Measurements from ENCODE around the gene LIMD2. TPM values are rescaled to one million over a fixed set of nuclear protein-coding genes. Genes with fewer than 3 reads are reported as not detected.

The LIMD2 gene
- total and polyA plus RNA-seq, 2 of the 4 experiments (the other 2 are of a cell fraction): 4.5 to 21.7 TPM

DNA sequence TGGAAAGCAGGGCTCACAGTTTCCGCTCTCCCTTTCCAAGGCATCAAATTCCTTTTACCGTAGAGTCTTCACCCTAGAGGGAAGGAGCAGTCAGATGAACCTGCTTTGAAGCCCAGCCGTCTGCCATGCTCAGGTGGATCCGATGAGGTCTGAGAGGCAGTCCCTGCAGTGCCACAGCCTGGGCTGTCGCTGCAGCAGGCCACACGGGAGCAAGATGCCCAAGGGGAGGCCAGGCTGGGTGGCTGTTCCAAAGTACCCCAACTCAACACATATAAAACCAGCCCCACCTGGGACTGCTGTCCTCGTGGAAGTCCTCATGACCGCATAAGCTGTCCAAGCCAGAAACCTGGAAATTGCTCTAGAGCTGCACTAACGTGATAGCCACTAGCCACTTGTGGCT, 4.9 kb upstream of the LIMD2 start:
- H3K4me3 ChIP-seq (ENCODE audit: insufficient read depth, low read depth, low read length): no peak overlapping the region
- no peak overlapping the region for H3K18ac ChIP-seq (ENCODE audit: low read depth, low read length)
- H2AFZ ChIP-seq (replicated peaks; ENCODE audit: low read length, poor library complexity): no peak overlapping the region
- intact Hi-C loops (cut with micrococcal nuclease) (no loop called here), in situ Hi-C loops (cut with MboI; ENCODE audit: low sequenced_read_pairs) (no loop called here), dilution Hi-C loops (cut with HindIII; ENCODE audit: low sequenced_read_pairs, unreplicated experiment) (no loop called here)
- no peak overlapping the region for H2BK15ac ChIP-seq (ENCODE audit: low read depth, low read length)
- WGBS, 2 experiments (ENCODE audit: extremely low coverage in 2 of 2, insufficient read length in 1 of 2): no CpG with 5 or more reads among the region's 9 CpGs
- no peak overlapping the region for H3K14ac ChIP-seq (replicated peaks; ENCODE audit: low read depth, low read length)
- H2BK5ac ChIP-seq (ENCODE audit: low read depth, low read length, poor library complexity, severe bottlenecking): no peak overlapping the region
- no peaks in the 10 kb centered on the region for H3K27me3 ChIP-seq (ENCODE audit: control insufficient read depth, insufficient read depth, low read length)
- no peak overlapping the region for H4K8ac ChIP-seq (ENCODE audit: low read depth in 2 of 2, low read length in 2 of 2)
- no peak overlapping the region for H3K4ac ChIP-seq (ENCODE audit: low read depth, low read length)
- no peak overlapping the region for H2BK20ac ChIP-seq (ENCODE audit: low read depth, low read length)
- no peak overlapping the region for H3K23ac ChIP-seq (ENCODE audit: low read depth, low read length)
- H4K91ac ChIP-seq (ENCODE audit: insufficient read depth, low read depth, low read length): no peak overlapping the region
- no peak overlapping the region for H4K5ac ChIP-seq (ENCODE audit: low read depth, low read length)
- H3K4me1 ChIP-seq (ENCODE audit: control insufficient read depth, insufficient read depth, low read length): no peaks in the 10 kb centered on the region
- no peak overlapping the region for H2AK5ac ChIP-seq (ENCODE audit: low read depth, low read length)
- BruUV-seq (replicated peaks): no TSS peak
- no peaks in the 10 kb centered on the region for H3K9me1 ChIP-seq (ENCODE audit: insufficient read depth, low read length)
- no peak overlapping the region for H3K4me2 ChIP-seq (ENCODE audit: low read depth, low read length)
- CTCF ChIA-PET: no interaction called here
- no peak for TF ChIP-seq SMC3 (IDR thresholded peaks at IDR 0.05; ENCODE audit: low read depth, low read length)
- TF ChIP-seq MAZ (IDR thresholded peaks at IDR 0.05; ENCODE audit: borderline replicate concordance, low read depth, low read length): no peak
- no peak for TF ChIP-seq CHD1 (IDR thresholded peaks at IDR 0.05; ENCODE audit: low read depth, low read length)
- no peak for TF ChIP-seq ELK1 (IDR thresholded peaks at IDR 0.05; ENCODE audit: borderline replicate concordance, low read depth, low read length)
- no peak for TF ChIP-seq NFE2L2 (IDR thresholded peaks at IDR 0.05; ENCODE audit: low read depth, low read length)
- TF ChIP-seq MXI1 (IDR thresholded peaks at IDR 0.05; ENCODE audit: borderline replicate concordance, low read depth, low read length): no peak
- no peak for TF ChIP-seq RAD21 (IDR thresholded peaks at IDR 0.05; ENCODE audit: low read length)
- TF ChIP-seq MAFK (IDR thresholded peaks at IDR 0.05; ENCODE audit: low read depth, low read length): no peak
- TF ChIP-seq BHLHE40 (IDR thresholded peaks at IDR 0.05; ENCODE audit: low read depth, low read length): no peak
- TF ChIP-seq FOS (IDR thresholded peaks at IDR 0.05; ENCODE audit: low read depth, low read length): no peak
- TF ChIP-seq POLR2A (IDR thresholded peaks at IDR 0.05; ENCODE audit: low read depth, low read length): no peak
- TF ChIP-seq RCOR1 (IDR thresholded peaks at IDR 0.05; ENCODE audit: insufficient replicate concordance, low read length): no peak
- TF ChIP-seq, protein P1, sequence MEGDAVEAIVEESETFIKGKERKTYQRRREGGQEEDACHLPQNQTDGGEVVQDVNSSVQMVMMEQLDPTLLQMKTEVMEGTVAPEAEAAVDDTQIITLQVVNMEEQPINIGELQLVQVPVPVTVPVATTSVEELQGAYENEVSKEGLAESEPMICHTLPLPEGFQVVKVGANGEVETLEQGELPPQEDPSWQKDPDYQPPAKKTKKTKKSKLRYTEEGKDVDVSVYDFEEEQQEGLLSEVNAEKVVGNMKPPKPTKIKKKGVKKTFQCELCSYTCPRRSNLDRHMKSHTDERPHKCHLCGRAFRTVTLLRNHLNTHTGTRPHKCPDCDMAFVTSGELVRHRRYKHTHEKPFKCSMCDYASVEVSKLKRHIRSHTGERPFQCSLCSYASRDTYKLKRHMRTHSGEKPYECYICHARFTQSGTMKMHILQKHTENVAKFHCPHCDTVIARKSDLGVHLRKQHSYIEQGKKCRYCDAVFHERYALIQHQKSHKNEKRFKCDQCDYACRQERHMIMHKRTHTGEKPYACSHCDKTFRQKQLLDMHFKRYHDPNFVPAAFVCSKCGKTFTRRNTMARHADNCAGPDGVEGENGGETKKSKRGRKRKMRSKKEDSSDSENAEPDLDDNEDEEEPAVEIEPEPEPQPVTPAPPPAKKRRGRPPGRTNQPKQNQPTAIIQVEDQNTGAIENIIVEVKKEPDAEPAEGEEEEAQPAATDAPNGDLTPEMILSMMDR (conservative IDR thresholded peaks at IDR 0.05; ENCODE audit: low read depth, low read length): no peak
- TF ChIP-seq RFX5 (IDR thresholded peaks at IDR 0.05; ENCODE audit: low read depth, low read length): no peak
- no peak for TF ChIP-seq USF2 (IDR thresholded peaks at IDR 0.05; ENCODE audit: low read depth, low read length)
- no peak for TF ChIP-seq CEBPB (IDR thresholded peaks at IDR 0.05; ENCODE audit: low read depth, low read length)
- no peaks in the 10 kb centered on the region for H4K20me1 ChIP-seq (ENCODE audit: insufficient read depth, low read length)
- H3K36me3 ChIP-seq (ENCODE audit: control insufficient read depth, insufficient read depth, low read length): peaks cover 37% of the 10 kb centered on the region
- H2AK9ac ChIP-seq (replicated peaks; ENCODE audit: low read depth, low read length, poor library complexity): no peak overlapping the region
- no peaks in the 10 kb centered on the region for H3K9me3 ChIP-seq (ENCODE audit: control insufficient read depth, insufficient read depth, low read length)
- no peak overlapping the region for H3K27ac ChIP-seq (ENCODE audit: insufficient read depth, low read length)
- no peak overlapping the region for H3K56ac ChIP-seq (ENCODE audit: extremely low read depth, insufficient read depth, low read length)
- ATAC-seq (ENCODE audit: low read depth) (no peak), DNase-seq (no peak)
- POLR2A ChIA-PET (ENCODE audit: unreplicated experiment): no interaction called here
- peaks cover 0 to 20% of the 10 kb centered on the region in 2 experiments; a peak in 2 of 4 replicates for H3K79me1 ChIP-seq (ENCODE audit: low read depth in 1 of 2, low read length in 2 of 2)
- H3K9ac ChIP-seq (ENCODE audit: low read depth, low read length): no peak overlapping the region
- no peak overlapping the region for H2BK120ac ChIP-seq (ENCODE audit: low read depth, low read length)
